Neural progenitor cell (in vitro differentiated cells): ENCODE results near the gene MYO1A. TPM values are rescaled to one million over a fixed set of nuclear protein-coding genes. Genes with fewer than 3 reads are reported as not detected.

Experiments
- DNase-seq: peaks from one replicate; pipeline ENCODE4 v3.0.0-alpha.2; 2016; ENCODE audit warnings: low spot score
- H2AFZ ChIP-seq: fragments of 200-600 bp; sonication (generic); replicated peaks from 2 replicates; pipeline ENCODE4 v1.6.1; 2016; ENCODE audit warnings: antibody characterized with exemption
- H3F3A ChIP-seq: fragments of 200-600 bp; sonication (generic); 2 replicates; pipeline ENCODE4 v1.6.1; 2016; ENCODE audit warnings: antibody characterized with exemption, low read depth
- H3K27ac ChIP-seq: fragments of 200-600 bp; sonication (generic); 2 replicates; pipeline ENCODE4 v1.5.1; 2016; ENCODE audit warnings: mild to moderate bottlenecking
- H3K27me3 ChIP-seq: fragments of 200-600 bp; sonication (generic); 2 replicates; pipeline ENCODE4 v1.6.1; 2016; ENCODE audit warnings: mild to moderate bottlenecking, moderate library complexity
- H3K36me3 ChIP-seq: fragments of 200-600 bp; sonication (generic); 2 replicates; pipeline ENCODE4 v1.5.1; 2016
- H3K4me1 ChIP-seq: fragments of 200-600 bp; sonication (generic); 2 replicates; pipeline ENCODE4 v1.6.1; 2016; ENCODE audit warnings: mixed run types
- H3K4me2 ChIP-seq: fragments of 200-600 bp; sonication (generic); 2 replicates; pipeline ENCODE4 v1.6.1; 2016
- H3K4me3 ChIP-seq: fragments of 200-600 bp; sonication (generic); 2 replicates; pipeline ENCODE4 v1.5.1; 2016
- H3K79me2 ChIP-seq: fragments of 200-600 bp; sonication (generic); 2 replicates; pipeline ENCODE4 v1.6.1; 2016; ENCODE audit warnings: low read depth
- H3K9ac ChIP-seq: fragments of 200-600 bp; sonication (generic); 2 replicates; pipeline ENCODE4 v1.6.1; 2016
- H3K9me3 ChIP-seq: fragments of 200-600 bp; sonication (generic); 2 replicates; pipeline ENCODE4 v1.5.1; 2016; ENCODE audit warnings: low read depth
- H4K20me1 ChIP-seq: fragments of 200-600 bp; sonication (generic); 2 replicates; pipeline ENCODE4 v1.6.1; 2016; ENCODE audit warnings: low read depth
- H3K27ac Mint-ChIP-seq: 3 replicates; pipeline ENCODE4 v1.8.0; 2021; ENCODE audit warnings: mixed read lengths
- H3K27me3 Mint-ChIP-seq: 2 replicates; pipeline ENCODE4 v1.8.0; 2022; ENCODE audit warnings: low read depth, mild to moderate bottlenecking, inconsistent platforms, moderate library complexity, mixed read lengths; ENCODE audit not compliant: insufficient read depth
- H3K36me3 Mint-ChIP-seq: 3 replicates; pipeline ENCODE4 v1.8.0; 2021; ENCODE audit warnings: mixed read lengths
- H3K4me1 Mint-ChIP-seq: 3 replicates; pipeline ENCODE4 v1.8.0; 2021; ENCODE audit warnings: mixed read lengths
- H3K4me3 Mint-ChIP-seq: 3 replicates; pipeline ENCODE4 v1.8.0; 2021; ENCODE audit warnings: mild to moderate bottlenecking, moderate library complexity, mixed read lengths
- H3K9me3 Mint-ChIP-seq: 3 replicates; pipeline ENCODE4 v1.8.0; 2020; ENCODE audit warnings: mixed read lengths
- EZH2 ChIP-seq: fragments of 200-600 bp; sonication (generic); IDR thresholded peaks from 2 replicates; pipeline ENCODE4 v1.6.1; 2017; ENCODE audit warnings: antibody characterized with exemption, mild to moderate bottlenecking, moderate library complexity
- EZH2phosphoT487 ChIP-seq: fragments of 200-600 bp; sonication (generic); IDR thresholded peaks from 2 replicates; pipeline ENCODE4 v1.6.1; 2017; ENCODE audit warnings: antibody characterized with exemption
- total RNA-seq: library from RNA; depleted of rRNA; stranded (reverse); fragments of >200 nt; gene quantifications from 2 replicates; pipeline ENCODE4 v1.2.3, GENCODE V29; 2015; ENCODE audit warnings: low replicate concordance
- TF ChIP-seq, protein P1 (sequence below): fragments of 200-600 bp; sonication (generic); IDR thresholded peaks from 2 replicates; pipeline ENCODE4 v1.5.1; 2017; ENCODE audit warnings: antibody characterized with exemption, mild to moderate bottlenecking

MYO1A gene
- total RNA-seq, 1 donor from 2014 or later = not detected

DNA sequence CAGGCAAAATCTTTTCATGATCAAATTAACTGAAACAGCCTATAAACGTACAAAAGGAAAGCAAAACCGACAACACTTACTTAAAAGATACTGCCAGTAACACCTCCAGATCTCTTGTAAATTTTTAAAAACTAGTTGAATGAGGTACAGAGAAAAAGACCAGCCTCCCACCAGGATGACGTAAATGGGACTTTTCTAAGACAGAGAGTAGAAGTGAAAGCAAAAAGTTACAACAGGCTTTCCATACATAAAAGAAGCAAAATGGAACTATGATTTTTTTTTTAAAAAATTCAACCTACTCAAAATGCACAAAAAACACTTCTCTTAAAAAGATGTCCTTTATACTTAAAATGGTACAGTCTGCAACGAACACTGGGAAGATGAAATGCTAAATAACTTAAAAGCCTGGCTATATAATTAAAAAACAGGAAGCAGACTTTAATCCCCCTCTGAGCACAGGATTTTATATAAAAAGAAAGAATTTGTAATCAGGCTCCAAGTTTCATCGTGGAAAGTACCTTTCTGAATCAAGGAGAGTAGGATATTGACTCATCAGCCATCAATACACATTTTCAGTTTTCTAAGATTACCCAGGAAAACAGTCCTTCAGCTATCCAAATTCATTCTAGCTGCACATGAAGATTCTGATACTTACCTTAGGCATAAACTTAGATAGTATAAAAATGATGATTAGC lies 14.2 kb upstream of the MYO1A start:
- Mint-ChIP-seq H3K36me3 (peaks cover 21% of the 10 kb centered on the region), H3K4me3 (no peak overlapping the region), H3K4me1 (no peaks in the 10 kb centered on the region), H3K27me3 (peaks cover 2% of the 10 kb centered on the region), H3K9me3 (no peaks in the 10 kb centered on the region), H3K27ac (no peak overlapping the region)
- H3K36me3 ChIP-seq = peaks cover 34% of the 10 kb centered on the region
- no peak overlapping the region for H3K27ac ChIP-seq
- H3K79me2 ChIP-seq = peaks cover 18% of the 10 kb centered on the region
- no peaks in the 10 kb centered on the region for H3K9me3 ChIP-seq
- TF ChIP-seq EZH2 (no peak), EZH2phosphoT487 (no peak)
- TF ChIP-seq, protein P1, sequence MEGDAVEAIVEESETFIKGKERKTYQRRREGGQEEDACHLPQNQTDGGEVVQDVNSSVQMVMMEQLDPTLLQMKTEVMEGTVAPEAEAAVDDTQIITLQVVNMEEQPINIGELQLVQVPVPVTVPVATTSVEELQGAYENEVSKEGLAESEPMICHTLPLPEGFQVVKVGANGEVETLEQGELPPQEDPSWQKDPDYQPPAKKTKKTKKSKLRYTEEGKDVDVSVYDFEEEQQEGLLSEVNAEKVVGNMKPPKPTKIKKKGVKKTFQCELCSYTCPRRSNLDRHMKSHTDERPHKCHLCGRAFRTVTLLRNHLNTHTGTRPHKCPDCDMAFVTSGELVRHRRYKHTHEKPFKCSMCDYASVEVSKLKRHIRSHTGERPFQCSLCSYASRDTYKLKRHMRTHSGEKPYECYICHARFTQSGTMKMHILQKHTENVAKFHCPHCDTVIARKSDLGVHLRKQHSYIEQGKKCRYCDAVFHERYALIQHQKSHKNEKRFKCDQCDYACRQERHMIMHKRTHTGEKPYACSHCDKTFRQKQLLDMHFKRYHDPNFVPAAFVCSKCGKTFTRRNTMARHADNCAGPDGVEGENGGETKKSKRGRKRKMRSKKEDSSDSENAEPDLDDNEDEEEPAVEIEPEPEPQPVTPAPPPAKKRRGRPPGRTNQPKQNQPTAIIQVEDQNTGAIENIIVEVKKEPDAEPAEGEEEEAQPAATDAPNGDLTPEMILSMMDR = no peak
- peaks cover 30% of the 10 kb centered on the region for H3F3A ChIP-seq
- no peak overlapping the region for H3K4me3 ChIP-seq
- H3K27me3 ChIP-seq = no peaks in the 10 kb centered on the region
- H3K9ac ChIP-seq = peak overlapping the region; percentile 21
- DNase-seq = no peak
- H3K4me2 ChIP-seq = no peak overlapping the region
- H2AFZ ChIP-seq = no peak overlapping the region
- no peaks in the 10 kb centered on the region for H4K20me1 ChIP-seq
- H3K4me1 ChIP-seq = no peaks in the 10 kb centered on the region

DNA sequence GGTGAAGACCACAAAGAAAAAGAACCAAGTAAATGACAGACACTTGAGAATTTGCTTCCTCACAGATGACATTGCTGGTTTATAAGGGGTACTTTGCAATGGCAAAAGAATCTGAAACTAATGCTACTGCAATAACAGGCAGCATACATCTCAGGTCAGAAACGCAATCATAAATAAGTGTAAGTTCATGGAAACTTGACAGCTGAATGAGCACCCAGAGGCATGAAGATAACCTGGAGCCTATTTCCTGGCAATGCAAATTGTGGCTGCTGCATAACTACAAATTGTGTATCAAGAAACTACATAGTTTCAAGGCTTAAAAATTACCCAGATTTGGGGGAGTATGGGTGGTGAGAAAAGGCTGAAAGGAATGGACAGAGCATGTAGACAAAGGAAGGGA lies 8.5 kb upstream of the MYO1A start:
- Histone ChIP-seq H3K79me2 (no peaks in the 10 kb centered on the region), H3K9me3 (no peaks in the 10 kb centered on the region), H2AFZ (no peak overlapping the region), H3K36me3 (peaks cover 25% of the 10 kb centered on the region), H3K27ac (no peak overlapping the region), H3K9ac (no peak overlapping the region), H3K4me3 (no peak overlapping the region), H4K20me1 (no peaks in the 10 kb centered on the region), H3K27me3 (no peaks in the 10 kb centered on the region), H3K4me2 (no peak overlapping the region), H3K4me1 (no peaks in the 10 kb centered on the region), H3F3A (peaks cover 19% of the 10 kb centered on the region)
- no peak overlapping the region for H3K4me3 Mint-ChIP-seq
- no peaks in the 10 kb centered on the region for H3K9me3 Mint-ChIP-seq
- H3K27ac Mint-ChIP-seq = no peak overlapping the region
- peaks cover 28% of the 10 kb centered on the region for H3K36me3 Mint-ChIP-seq
- H3K4me1 Mint-ChIP-seq = no peaks in the 10 kb centered on the region
- DNase-seq = no peak
- no peak for TF ChIP-seq EZH2
- TF ChIP-seq EZH2phosphoT487 = no peak
- TF ChIP-seq, protein P1 = no peak
- H3K27me3 Mint-ChIP-seq = peaks cover 4% of the 10 kb centered on the region

DNA sequence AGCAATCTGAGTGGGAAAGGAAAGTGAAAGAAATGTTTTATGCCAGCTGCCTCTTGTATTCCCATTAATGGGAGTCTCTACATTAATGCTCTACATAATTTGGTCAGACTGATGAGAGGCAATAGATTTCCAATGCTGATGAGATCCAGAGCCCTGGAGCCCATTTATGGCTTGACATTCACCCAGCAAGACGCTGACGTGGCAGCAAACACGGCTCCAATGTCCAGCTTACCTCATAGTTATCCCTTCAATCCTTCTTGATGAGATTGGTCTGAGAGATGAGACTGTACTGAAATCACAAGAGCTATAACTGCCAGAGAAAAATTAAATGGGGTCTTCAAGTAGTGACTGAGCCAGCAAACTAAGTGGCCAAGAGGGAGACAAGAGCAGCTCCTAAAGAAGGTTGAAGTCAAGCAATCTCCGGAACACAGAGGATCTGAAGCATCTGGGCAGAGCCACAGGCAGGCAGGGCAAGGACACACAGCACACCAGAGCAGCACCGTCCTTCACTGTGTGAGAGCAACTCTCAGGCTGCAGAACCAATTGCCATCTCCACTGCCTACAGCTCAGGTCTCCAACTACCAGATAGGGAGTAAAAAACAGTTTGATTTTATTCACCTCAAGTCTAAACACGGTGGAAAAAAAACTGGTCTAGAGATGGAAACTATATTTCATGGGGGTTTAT lies 7.3 kb upstream of the MYO1A start:
- no peak overlapping the region for H2AFZ ChIP-seq
- H3K9me3 ChIP-seq = no peaks in the 10 kb centered on the region
- peaks cover 24% of the 10 kb centered on the region for H3K36me3 ChIP-seq
- TF ChIP-seq EZH2 (no peak), EZH2phosphoT487 (no peak)
- TF ChIP-seq, protein P1 = no peak
- H3K4me2 ChIP-seq = no peak overlapping the region
- no peaks in the 10 kb centered on the region for H4K20me1 ChIP-seq
- no peaks in the 10 kb centered on the region for H3K9me3 Mint-ChIP-seq
- H3K9ac ChIP-seq = no peak overlapping the region
- no peaks in the 10 kb centered on the region for H3K4me1 ChIP-seq
- DNase-seq = no peak
- H3K27me3 Mint-ChIP-seq = peaks cover 4% of the 10 kb centered on the region
- H3K27ac Mint-ChIP-seq = no peak overlapping the region
- H3K4me3 Mint-ChIP-seq = no peak overlapping the region
- H3K79me2 ChIP-seq = no peaks in the 10 kb centered on the region
- H3K4me1 Mint-ChIP-seq = no peaks in the 10 kb centered on the region
- H3K36me3 Mint-ChIP-seq = peaks cover 23% of the 10 kb centered on the region
- H3K27ac ChIP-seq = no peak overlapping the region
- H3F3A ChIP-seq = peaks cover 12% of the 10 kb centered on the region
- no peaks in the 10 kb centered on the region for H3K27me3 ChIP-seq
- no peak overlapping the region for H3K4me3 ChIP-seq
